Measurements from ENCODE around the gene ADAT2.
"Not testable (repeated sequence)": the region's sequence is repeated elsewhere in the genome, so short reads cannot be mapped to it uniquely, and the experiment has no call there.

ADAT2 gene

GRCh38 chr6:143450453-143451371, at the start of gene ADAT2, which contains the start of gene PEX3:
ADAT2 (minus strand) TSS chr6:143450695; CDS start chr6:143450658, 37 bp downstream.
PEX3 (plus strand) TSS chr6:143450805; CDS start chr6:143451043, 238 bp downstream.
- peak; percentile 81 to 87 for DNase-seq (ENCODE audit: low read depth in 2 of 2, low spot score in 1 of 2)

DNA sequence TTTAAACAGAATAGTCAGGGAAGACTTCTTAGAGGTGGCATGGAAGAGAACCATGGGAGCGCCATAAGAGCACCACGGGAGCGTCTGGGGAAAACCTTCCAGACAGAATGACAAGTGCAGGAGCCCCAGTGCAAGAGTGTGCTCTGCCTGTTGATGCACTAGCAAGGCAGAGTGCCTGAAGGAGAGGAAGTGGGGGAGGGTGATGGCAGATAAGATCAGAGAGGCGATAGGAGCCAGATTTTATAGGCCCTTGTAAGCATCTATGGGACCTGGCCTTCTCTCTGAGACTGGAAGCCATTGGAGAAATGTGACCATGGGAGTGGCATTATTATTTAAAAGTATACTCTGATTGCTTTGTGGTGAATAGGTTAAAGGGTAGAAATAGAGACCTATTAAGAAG, 47.9 kb upstream of the ADAT2 start:
- DNase-seq (ENCODE audit: low read depth in 2 of 2, low spot score in 1 of 2), result no peak

GRCh38 chr6:143496974-143497373, 46.5 kb upstream of the ADAT2 start:
- no peak for DNase-seq (ENCODE audit: low read depth in 2 of 2, low spot score in 1 of 2)

- no peak for DNase-seq (ENCODE audit: low read depth in 2 of 2, low spot score in 1 of 2)
Observed at GRCh38 chr6:143490775-143491174, 40.3 kb upstream of the ADAT2 start.

GRCh38 chr6:143490244-143490643, 39.7 kb upstream of the ADAT2 start:
- no peak for DNase-seq (ENCODE audit: low read depth in 2 of 2, low spot score in 1 of 2)

DNA sequence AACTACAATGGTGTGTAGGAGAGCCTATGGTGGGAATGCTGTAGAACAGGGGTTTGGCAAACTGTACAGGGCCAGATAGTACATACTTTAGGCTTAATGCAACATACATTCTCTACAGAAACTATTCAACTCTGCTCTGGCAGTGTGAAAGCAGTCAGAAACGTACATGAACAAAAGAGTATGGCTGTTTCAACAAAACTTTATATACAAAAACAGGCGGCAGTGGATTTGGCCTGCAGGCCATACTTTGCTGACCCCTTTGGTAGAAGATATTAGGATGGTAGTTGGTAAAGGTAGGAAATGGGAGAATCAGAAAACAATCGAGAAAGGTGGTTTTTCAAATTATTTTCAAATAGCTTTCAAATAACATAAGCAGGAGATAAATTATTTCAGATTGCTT, 36.3 kb upstream of the ADAT2 start:
- DNase-seq (ENCODE audit: low read depth in 2 of 2, low spot score in 1 of 2), result no peak

GRCh38 chr6:143485967-143486366, 35.5 kb upstream of the ADAT2 start:
- DNase-seq (ENCODE audit: low read depth in 2 of 2, low spot score in 1 of 2), result no peak

DNA sequence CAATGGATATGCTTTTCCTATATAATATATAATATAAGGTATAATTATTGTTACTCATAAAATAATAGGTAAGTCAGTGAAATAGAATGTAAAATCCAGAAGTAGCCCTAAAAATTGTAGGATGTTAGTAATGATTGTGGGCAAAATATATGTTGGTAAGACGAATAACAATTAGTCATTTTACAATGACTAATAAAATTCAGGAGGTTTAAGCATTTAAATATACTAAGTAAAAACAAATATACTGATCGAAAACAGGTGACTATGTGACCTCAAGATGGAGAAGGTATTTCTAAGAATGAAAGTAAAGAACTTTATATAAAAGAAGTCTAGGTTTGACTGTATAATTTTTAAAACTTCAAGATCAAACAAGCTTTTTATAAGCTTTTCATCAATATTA, 32.1 kb upstream of the ADAT2 start:
- DNase-seq (ENCODE audit: low read depth in 2 of 2, low spot score in 1 of 2), result no peak

DNA sequence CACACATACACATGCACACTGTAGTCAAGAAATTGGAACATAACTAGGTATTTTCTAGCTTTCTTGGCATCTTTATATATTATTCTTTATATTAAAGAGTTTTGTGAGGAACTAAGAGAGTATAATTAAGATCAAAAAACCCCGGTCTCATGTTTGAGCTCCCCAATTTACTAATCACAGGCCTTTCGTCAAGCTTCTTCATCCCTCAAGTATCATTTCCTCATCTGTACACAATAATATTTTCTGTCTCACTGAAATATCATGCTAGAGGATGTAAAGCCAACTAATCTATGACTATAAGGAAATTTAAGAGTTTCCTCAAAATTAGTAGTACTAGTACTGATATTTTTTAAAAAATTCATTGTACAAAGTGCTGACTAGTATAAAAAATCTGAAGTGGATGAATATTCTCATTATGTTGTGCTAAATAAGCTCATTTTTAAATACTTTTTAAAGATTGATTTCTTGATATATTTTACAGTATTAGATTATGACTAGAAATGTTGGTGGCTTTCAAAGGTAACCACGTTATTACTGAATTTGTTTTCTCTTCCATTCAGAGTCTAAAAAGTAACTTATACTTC, 28.1 kb upstream of the ADAT2 start:
- DNase-seq (ENCODE audit: low read depth in 2 of 2, low spot score in 1 of 2), result no peak

DNA sequence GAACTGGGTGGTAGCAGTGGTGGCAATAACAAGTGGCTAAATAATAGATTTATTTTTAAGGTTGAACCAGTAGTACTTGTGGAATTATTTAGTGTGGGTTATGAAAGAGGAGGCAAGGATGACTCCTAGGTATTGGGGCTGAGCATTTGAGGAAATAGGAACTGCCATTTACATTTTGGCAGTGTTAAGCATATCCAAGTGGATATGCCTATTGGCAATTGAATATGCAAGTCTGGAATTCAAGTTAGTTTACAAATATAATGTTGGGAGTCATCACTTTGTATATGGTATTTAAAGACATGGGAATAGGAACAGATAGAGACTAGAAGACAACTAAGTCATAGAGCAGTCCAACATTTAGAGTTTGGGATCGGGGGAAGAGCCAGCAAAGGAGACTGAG, 26.1 kb upstream of the ADAT2 start:
- DNase-seq (ENCODE audit: low read depth in 2 of 2, low spot score in 1 of 2), result no peak

DNA sequence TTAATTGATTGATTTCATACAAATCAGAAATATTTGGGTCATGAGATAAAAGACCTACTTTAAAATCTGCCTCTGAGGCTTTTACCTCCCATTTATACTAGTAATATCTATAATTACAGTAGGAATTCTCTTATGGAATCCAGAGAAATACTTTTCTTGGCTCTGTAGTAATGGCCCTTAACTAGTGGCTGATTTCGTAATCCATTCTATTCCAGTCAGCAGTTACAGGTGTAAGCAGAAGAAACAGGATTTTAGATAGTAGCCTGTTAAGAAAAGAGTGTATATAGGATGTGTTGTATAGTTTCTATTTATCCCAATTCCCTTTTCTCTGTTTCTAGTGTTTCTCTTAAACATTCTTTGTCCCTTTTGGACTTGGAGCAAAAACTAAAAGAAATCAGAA, 21.3 kb upstream of the ADAT2 start:
- DNase-seq (ENCODE audit: low read depth in 2 of 2, low spot score in 1 of 2), result no peak

- not testable (repeated sequence) for DNase-seq (ENCODE audit: low read depth in 2 of 2, low spot score in 1 of 2)
Observed at GRCh38 chr6:143468823-143469222, 18.3 kb upstream of the ADAT2 start.

- DNase-seq (ENCODE audit: low read depth in 2 of 2, low spot score in 1 of 2), result no peak
Observed at GRCh38 chr6:143468026-143468425, 17.5 kb upstream of the ADAT2 start.

DNA sequence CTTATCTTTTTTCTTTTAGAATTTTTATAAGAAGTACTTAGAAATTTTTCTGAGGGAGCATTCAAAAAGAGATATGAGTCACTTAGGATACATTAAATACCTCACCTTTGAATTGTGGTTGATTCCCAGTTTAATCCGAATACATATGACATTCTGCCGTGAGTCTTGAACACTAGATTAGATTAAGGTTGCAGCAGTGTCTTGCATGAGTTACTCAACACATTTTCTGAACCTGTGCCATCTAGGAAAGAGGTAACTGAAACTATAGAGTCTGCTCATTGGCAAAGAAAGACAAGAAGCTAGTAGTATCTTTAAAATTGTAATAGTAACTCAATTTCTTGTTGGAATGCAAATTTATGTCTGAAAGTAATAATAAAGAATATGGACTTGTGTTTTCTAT, 15.1 kb upstream of the ADAT2 start:
- no peak for DNase-seq (ENCODE audit: low read depth in 2 of 2, low spot score in 1 of 2)

DNA sequence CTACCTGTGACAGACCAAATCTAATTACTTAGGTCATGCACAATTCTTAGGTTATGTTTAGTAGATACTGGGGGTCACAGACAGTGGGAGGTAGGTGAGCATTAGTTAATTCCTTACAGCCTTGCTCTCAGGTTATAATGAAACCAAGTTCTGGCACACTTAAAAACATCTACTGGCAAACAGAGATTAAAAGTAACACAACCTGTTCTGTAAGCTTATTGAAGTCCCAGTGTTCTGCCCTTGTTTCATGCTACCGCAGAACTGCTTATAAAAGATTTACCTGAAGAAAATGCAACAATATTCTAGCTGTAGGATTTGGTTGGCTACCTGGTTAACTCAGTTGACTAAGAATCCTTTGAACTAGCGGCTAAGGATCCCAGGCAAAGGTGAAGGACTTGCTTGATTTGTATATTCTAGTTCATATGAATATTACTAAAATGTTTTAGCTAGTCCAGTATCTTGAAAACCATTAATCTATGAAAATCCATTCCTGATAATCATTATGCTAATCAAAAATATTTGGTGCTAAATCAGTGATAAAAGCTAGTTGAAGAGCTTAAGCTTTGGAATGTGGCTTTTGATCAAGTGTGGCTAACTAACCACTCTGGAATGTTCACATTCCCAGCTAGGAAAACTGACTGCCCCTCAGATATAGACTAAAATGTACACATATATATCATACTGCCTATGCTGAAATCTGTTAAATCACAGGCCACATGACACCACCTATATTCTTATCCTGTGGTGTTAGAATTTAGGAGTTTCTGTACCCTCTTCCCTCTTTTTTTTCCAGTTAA, 7.3 kb upstream of the ADAT2 start:
- no peak for DNase-seq (ENCODE audit: low read depth in 2 of 2, low spot score in 1 of 2)

GRCh38 chr6:143451531-143451930, 1.0 kb upstream of the ADAT2 start:
- no peak for DNase-seq (ENCODE audit: low read depth in 2 of 2, low spot score in 1 of 2)

- DNase-seq (ENCODE audit: low read depth in 2 of 2, low spot score in 1 of 2), result peak in 1 of 2 donors; percentile 7
Observed at GRCh38 chr6:143449714-143450452, 612 bp downstream of the ADAT2 start.

- no peak for DNase-seq (ENCODE audit: low read depth in 2 of 2, low spot score in 1 of 2)
Observed at GRCh38 chr6:143449082-143449713, 1.3 kb downstream of the ADAT2 start.

DNA sequence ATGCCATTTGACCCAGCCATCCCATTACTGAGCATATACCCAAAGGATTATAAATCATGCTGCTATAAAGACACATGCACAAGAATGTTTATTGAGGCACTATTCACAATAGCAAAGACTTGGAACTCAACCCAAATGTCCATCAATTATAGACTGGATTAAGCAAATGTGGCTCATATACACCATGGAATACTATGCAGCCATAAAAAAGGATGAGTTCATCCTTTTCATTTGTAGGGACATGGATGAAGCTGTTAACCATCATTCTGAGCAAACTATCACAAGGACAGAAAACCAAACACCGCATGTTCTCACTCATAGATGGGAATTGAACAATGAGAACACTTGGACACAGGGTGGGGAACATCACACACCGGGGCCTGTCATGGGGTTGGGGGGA, 2.6 kb downstream of the ADAT2 start:
- not testable (repeated sequence) for DNase-seq (ENCODE audit: low read depth in 2 of 2, low spot score in 1 of 2)

DNA sequence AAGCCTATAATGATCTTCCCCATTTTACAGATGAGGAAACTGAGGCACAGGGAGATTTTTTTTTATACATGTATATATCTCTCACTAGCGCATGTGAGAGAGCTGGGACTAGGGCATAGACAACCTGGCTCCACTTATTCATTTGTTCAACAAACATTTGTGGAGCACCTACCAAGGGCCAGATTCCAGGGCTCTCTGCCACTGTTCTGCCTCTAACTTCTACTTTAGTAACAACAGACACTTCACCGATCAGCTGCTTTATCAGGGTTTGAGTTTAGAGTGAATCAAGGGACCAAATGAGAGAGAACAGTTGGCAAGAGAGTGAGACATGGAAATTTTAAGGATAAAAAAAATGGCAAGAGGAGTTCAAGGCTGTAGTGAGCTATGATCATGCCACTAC, 7.4 kb downstream of the ADAT2 start:
- DNase-seq (ENCODE audit: low read depth in 2 of 2, low spot score in 1 of 2), result no peak

All from stimulated activated CD8-positive, alpha-beta memory T cell treated with anti-CD3 and anti-CD28 coated beads, Interleukin-4, amount 100 ng/mL, for 4 hours (primary cell).